Kidney (tissue), 14 donors: ENCODE measurements around the gene RAP1GDS1. TPM values are rescaled to one million over a fixed set of nuclear protein-coding genes. Genes with fewer than 3 reads are reported as not detected.

Source experiments
- DNase-seq, 5 donors: peaks; one replicate each; pipeline ENCODE4 v3.0.0-alpha.2; 2013 to 2020
- FAIRE-seq: peaks from 2 replicates; lab custom pipeline; 2012; peaks lifted over from hg19 to GRCh38; lab: Jason Lieb, UNC
- H3K27ac ChIP-seq, 2 donors: one replicate each; pipeline ENCODE4 v1.7.0; 2013; ENCODE audit warnings: low read depth in 2 of 2, low read length in 2 of 2, inconsistent platforms in 1 of 2
- H3K27me3 ChIP-seq: one replicate; pipeline ENCODE4 v1.7.1; 2013; ENCODE audit warnings: low read length, inconsistent platforms; ENCODE audit not compliant: control insufficient read depth, insufficient read depth
- H3K36me3 ChIP-seq, 3 donors: one replicate each; pipeline versions ENCODE4 v1.7.0 to v1.7.1; 2013; ENCODE audit warnings: low read length in 3 of 3, control low read depth in 1 of 3, inconsistent platforms in 1 of 3; ENCODE audit not compliant: insufficient read depth in 3 of 3, control insufficient read depth in 2 of 3
- H3K4me1 ChIP-seq, 3 donors: one replicate each; pipeline versions ENCODE4 v1.7.0 to v1.7.1; 2013; ENCODE audit warnings: low read length in 3 of 3, inconsistent platforms in 1 of 3, low read depth in 1 of 3; ENCODE audit not compliant: control insufficient read depth in 2 of 3, insufficient read depth in 2 of 3
- H3K4me3 ChIP-seq, 3 donors: one replicate each; pipeline versions ENCODE4 v1.7.0 to v1.8.1; 2013; ENCODE audit warnings: low read length in 3 of 3, control low read depth in 1 of 3, inconsistent platforms in 1 of 3
- H3K9ac ChIP-seq, 3 donors: one replicate each; pipeline versions ENCODE4 v1.7.0 to v1.7.1; 2013; ENCODE audit warnings: low read length in 3 of 3, control low read depth in 1 of 3, inconsistent platforms in 1 of 3
- H3K9me3 ChIP-seq, 3 donors: one replicate each; pipeline versions ENCODE4 v1.7.0 to v1.7.1; 2013; ENCODE audit warnings: low read length in 3 of 3, control low read depth in 1 of 3, inconsistent platforms in 1 of 3; ENCODE audit not compliant: control insufficient read depth in 2 of 3, insufficient read depth in 1 of 3
- CTCF ChIP-seq: IDR thresholded peaks from 3 replicates; pipeline ENCODE4 v1.5.1; 2012; ENCODE audit warnings: mild to moderate bottlenecking, moderate library complexity, borderline replicate concordance; ENCODE audit not compliant: insufficient read depth; ENCODE audit errors: extremely low read depth
- intact Hi-C: fragments of 100-400 bp; cut with DNase I; formaldehyde crosslinking; loops from one replicate; pipeline ENCODE4 v1.11.1; 2022
- polyA plus RNA-seq: library from polyadenylated mRNA; stranded (reverse); fragments of 350-450 nt; fragmentation: Illumina TruSeq; extraction: RNeasy Lipid Tissue Mini Kit (QIAGEN cat#74804); gene quantifications from one replicate; pipeline ENCODE4 v1.2.3, GENCODE V29; 2014; ENCODE audit warnings: low read depth, low replicate concordance; ENCODE audit not compliant: insufficient read depth
- total RNA-seq: library from RNA; stranded (reverse); fragmentation: NEBNext Ultra II Directional; extraction: Animal tissue kit (Norgen Biotek cat#: 25700); gene quantifications from one replicate; pipeline ENCODE4 v1.2.1, GENCODE V29; 2021
- donor health status: control.
- donor health status: control.
- donor health status: control.
- donor health status: control.
- donor health status: control.
- donor health status: DM: yes; HTN: yes; CAD: no.
- donor health status: Normal renal cell carcinoma (clear cell type).

RAP1GDS1 gene
- total and polyA plus RNA-seq, 2 donors from 2014 or later: 23.0 to 42.2 TPM

- Histone ChIP-seq H3K4me3 (no peak overlapping the region), H3K27me3 (no peaks in the 10 kb centered on the region), H3K4me1 (no peaks in the 10 kb centered on the region), H3K9ac (no peak overlapping the region), H3K9me3 (no peaks in the 10 kb centered on the region), H3K36me3 (no peaks in the 10 kb centered on the region), H3K27ac (no peak overlapping the region)
- no peak for TF ChIP-seq CTCF
- FAIRE-seq (no peak), DNase-seq (no peak)
- intact Hi-C loops: no loop called here
Observed at GRCh38 chr4:98462487-98462886, 201.3 kb downstream of the RAP1GDS1 start.

DNA sequence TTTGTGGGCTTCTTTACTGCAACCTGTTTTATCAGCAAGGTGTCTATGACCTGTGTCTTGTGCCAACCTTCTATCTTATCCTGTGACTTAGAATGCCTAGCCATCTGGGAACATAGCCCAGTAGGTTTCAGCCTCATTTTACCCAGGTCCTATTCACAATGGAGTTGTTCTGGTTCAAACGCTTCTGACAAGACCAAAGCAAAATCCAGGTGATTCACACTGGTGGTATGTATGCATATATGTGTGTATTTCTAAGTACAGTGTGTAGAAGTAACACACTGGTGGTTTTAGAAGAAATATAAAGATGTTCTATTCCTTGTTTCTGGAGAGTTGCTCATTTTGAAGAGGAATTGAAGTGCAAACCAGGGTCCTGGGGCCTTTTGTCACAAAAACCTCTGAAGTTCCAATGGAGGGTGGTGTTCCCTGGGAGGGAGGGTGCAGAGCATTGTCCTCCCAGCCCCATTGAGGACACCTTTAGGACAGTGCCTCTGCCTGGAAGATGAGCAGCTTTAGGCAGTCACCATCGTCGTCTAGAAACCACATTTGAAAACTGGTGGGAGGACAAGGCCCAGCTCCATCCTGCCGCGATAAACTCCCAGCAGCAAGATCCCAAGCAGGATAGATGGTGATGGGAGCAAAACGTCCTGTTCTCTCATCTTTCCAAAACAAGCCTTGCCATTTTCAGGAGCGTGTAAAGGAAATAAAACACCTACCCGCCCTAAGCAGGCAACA, 205.8 kb downstream of the RAP1GDS1 start:
- Histone ChIP-seq H3K9me3 (no peaks in the 10 kb centered on the region), H3K27ac (no peak overlapping the region), H3K4me3 (peak overlapping the region in 1 of 3 donors; percentile 55), H3K27me3 (no peaks in the 10 kb centered on the region), H3K9ac (no peak overlapping the region), H3K36me3 (no peaks in the 10 kb centered on the region), H3K4me1 (no peaks in the 10 kb centered on the region)
- no peak for DNase-seq
- no peak for FAIRE-seq
- no peak for TF ChIP-seq CTCF
- intact Hi-C loops: no loop called here

DNA sequence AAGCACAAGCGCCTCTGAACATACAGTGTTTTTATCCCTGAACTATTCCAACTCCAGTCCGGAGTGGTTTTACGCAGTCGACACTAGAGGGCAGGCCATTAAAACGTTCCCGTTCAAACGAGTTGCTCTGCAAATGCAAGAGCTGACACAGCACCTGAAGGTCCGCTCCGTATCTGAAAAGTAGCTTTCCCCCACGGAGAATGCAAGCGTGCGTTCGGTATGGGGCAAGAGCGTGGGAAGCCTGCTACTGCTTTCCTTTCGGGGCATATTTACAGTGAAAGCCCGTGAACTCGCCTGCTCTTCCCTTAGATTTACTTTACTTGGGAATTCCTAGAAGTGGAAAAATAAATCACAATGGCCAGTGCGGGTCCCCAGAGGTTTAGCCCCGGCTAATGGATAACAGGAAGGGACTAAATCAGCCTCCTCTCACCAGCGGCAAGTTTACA, 206.5 kb downstream of the RAP1GDS1 start:
- DNase-seq (peak in 4 of 5 donors; percentile 86 to 95 (median 90)), FAIRE-seq (peak; percentile 56)
- H3K4me1 ChIP-seq: no peaks in the 10 kb centered on the region
- intact Hi-C loops: no loop called here
- no peak overlapping the region for H3K27ac ChIP-seq
- H3K9me3 ChIP-seq: no peaks in the 10 kb centered on the region
- peak overlapping the region in 1 of 3 donors; percentile 60 for H3K9ac ChIP-seq
- peak; percentile 79 for TF ChIP-seq CTCF
- H3K36me3 ChIP-seq: no peaks in the 10 kb centered on the region
- peak overlapping the region; percentile 55 to 69 (median 62) for H3K4me3 ChIP-seq
- no peaks in the 10 kb centered on the region for H3K27me3 ChIP-seq
